ENCODE results near the gene TMEM164. TPM values are rescaled to one million over a fixed set of nuclear protein-coding genes. Genes with fewer than 3 reads are reported as not detected.

TMEM164 gene
- total and polyA plus RNA-seq, 4 experiments from 2014 or later, result 0.52 to 17.2 (median 9.9) TPM

DNA sequence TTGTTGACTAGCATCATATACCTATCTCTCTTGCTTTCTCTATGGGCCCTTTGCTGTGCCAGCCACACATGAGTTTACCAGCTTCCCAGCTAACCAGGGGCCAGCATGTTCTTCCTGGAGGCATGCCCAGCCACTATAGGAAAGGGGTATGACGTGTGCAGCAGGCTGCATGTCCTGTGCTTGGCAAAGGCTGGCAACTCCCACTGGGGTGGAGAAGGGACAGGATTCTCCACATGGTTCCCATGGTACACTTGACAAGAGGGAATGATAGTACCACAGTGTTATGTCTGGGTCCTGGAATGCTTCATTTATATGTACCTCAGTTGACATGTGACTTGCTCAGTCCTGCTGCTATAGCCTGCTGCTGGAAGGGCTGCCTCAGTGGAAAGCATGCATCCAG, 78.8 kb downstream of the TMEM164 start:
- Mint-ChIP-seq H3K36me3 (peaks cover 3 to 9% of the 10 kb centered on the region in 2 donors), H3K27ac (no peak overlapping the region), H3K4me1 (peaks cover 9 to 14% (median 9%) of the 10 kb centered on the region in 4 donors), H3K27me3 (no peaks in the 10 kb centered on the region), H3K9me3 (no peaks in the 10 kb centered on the region), H3K4me3 (no peak overlapping the region)
- DNase-seq, result no peak
- Histone ChIP-seq H3K4me1 (ENCODE audit: insufficient read depth, low read length) (no peaks in the 10 kb centered on the region), H3K4me3 (ENCODE audit: low read length in 2 of 2) (no peak overlapping the region), H3K9me3 (ENCODE audit: control insufficient read depth in 1 of 2, low read length in 2 of 2) (no peaks in the 10 kb centered on the region), H3K27ac (ENCODE audit: low read depth, low read length) (no peak overlapping the region), H3K27me3 (ENCODE audit: insufficient read depth, low read length) (no peaks in the 10 kb centered on the region), H3K36me3 (ENCODE audit: insufficient read depth, low read length) (no peaks in the 10 kb centered on the region)
- POLR2A ChIA-PET (ENCODE audit: partially characterized antibody), result no interaction called here
- intact Hi-C loops (cut with micrococcal nuclease), result no loop called here
- CTCF ChIA-PET (ENCODE audit: partially characterized antibody), result no interaction called here

DNA sequence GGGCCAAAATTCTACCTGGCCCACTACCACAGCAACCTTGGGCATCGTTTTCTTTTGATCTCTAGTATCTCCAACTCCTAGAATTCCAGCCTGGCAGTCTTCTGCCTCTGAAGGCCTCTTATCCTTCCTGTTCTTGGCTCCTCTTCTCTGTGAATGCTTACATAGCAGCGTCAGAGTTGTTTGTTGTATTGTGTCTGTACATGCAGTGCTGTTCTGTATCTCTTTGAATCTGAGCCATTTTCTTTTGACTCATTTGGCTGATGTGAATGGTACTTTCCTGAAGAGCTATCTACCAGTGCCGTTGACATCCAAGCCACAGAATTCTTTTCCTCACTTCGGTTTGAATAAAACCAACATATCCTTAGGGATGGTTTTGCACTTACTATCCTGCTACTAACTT, 79.2 kb downstream of the TMEM164 start:
- no peak overlapping the region for H3K4me3 Mint-ChIP-seq
- Histone ChIP-seq H3K36me3 (ENCODE audit: insufficient read depth, low read length) (no peaks in the 10 kb centered on the region), H3K9me3 (ENCODE audit: control insufficient read depth in 1 of 2, low read length in 2 of 2) (no peaks in the 10 kb centered on the region), H3K4me1 (ENCODE audit: insufficient read depth, low read length) (no peaks in the 10 kb centered on the region), H3K27me3 (ENCODE audit: insufficient read depth, low read length) (no peaks in the 10 kb centered on the region), H3K4me3 (ENCODE audit: low read length in 2 of 2) (no peak overlapping the region), H3K27ac (ENCODE audit: low read depth, low read length) (no peak overlapping the region)
- ChIA-PET CTCF (ENCODE audit: partially characterized antibody) (no interaction called here), POLR2A (ENCODE audit: partially characterized antibody) (no interaction called here)
- no peaks in the 10 kb centered on the region for H3K27me3 Mint-ChIP-seq
- intact Hi-C loops (cut with micrococcal nuclease), result no loop called here
- peaks cover 3 to 9% of the 10 kb centered on the region in 2 donors for H3K36me3 Mint-ChIP-seq
- no peak for DNase-seq
- H3K4me1 Mint-ChIP-seq, result peaks cover 9 to 19% (median 9%) of the 10 kb centered on the region in 4 donors
- no peak overlapping the region for H3K27ac Mint-ChIP-seq
- no peaks in the 10 kb centered on the region for H3K9me3 Mint-ChIP-seq

DNA sequence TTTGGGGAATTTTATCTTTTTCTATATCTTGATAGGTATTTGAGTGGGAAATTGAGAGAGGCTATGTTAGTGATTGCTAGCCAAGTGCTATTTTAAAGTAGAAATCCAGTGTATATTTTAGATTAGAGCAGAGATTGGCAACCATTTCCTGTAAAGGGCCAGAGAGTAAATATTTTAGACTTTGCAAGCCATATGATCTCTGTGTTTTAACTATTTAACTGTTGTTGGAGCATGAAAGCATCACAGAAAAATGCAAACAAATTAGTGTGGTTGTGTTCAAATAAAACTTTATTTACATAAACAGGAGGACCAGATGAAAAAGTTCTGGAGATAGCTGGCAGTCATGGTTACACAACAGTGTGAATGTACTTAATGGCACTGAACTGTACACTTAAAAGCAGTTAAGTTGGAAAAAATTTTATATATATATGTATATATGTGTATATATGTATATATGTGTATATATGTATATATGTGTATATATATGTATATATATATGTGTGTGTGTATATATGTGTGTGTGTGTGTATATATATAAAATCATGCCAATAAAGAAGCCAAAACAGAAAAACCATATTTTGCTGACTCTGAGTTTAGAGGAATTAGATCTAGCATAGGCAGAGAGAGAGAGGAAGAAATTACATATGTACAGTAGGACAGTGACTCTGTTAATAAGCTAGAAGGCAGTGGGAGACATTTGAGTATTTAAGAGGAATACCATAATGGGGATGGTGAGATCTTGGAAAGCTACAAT, 83.4 kb downstream of the TMEM164 start:
- POLR2A ChIA-PET (ENCODE audit: partially characterized antibody), result no interaction called here
- CTCF ChIA-PET (ENCODE audit: partially characterized antibody), result no interaction called here
- peaks cover 14 to 30% (median 20%) of the 10 kb centered on the region in 4 donors for H3K4me1 Mint-ChIP-seq

DNA sequence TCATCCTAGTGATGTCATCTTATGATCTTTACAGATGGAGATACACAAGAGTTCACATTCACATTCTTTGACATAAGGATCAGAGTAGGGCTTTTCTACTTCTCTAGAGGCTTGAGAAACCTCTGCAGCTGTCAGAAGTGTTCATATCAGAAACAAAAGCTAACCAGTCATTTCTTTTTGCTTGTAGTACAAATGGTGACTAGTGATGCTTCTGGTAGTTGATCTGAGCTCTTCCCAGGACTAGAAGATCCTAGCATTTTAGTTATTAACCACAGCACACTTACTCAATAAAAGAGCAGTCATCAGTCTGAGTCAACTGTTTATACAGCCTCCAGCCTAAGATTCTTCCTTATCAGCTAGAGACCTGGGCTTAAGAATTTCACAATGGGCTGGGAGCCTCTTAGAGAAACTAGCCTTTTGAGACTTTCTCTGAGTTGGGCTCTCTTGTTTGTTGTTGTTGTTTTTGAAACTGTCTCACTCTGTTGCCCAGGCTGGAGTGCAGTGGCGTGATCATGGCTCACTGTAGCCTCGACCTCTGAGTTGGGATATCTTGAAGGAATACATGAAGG, 84.1 kb downstream of the TMEM164 start:
- Mint-ChIP-seq H3K27ac (peak overlapping the region in 1 of 7 donors; percentile 34), H3K4me3 (no peak overlapping the region), H3K4me1 (peaks cover 14 to 30% (median 20%) of the 10 kb centered on the region in 4 donors), H3K9me3 (no peaks in the 10 kb centered on the region), H3K36me3 (peaks cover 0 to 2% of the 10 kb centered on the region in 2 donors), H3K27me3 (no peaks in the 10 kb centered on the region)
- ChIA-PET POLR2A (ENCODE audit: partially characterized antibody) (no interaction called here), CTCF (ENCODE audit: partially characterized antibody) (no interaction called here)
- Histone ChIP-seq H3K27ac (ENCODE audit: low read depth, low read length) (no peak overlapping the region), H3K4me3 (ENCODE audit: low read length in 2 of 2) (no peak overlapping the region), H3K4me1 (ENCODE audit: insufficient read depth, low read length) (no peaks in the 10 kb centered on the region), H3K36me3 (ENCODE audit: insufficient read depth, low read length) (no peaks in the 10 kb centered on the region), H3K27me3 (ENCODE audit: insufficient read depth, low read length) (no peaks in the 10 kb centered on the region), H3K9me3 (ENCODE audit: control insufficient read depth in 1 of 2, low read length in 2 of 2) (no peaks in the 10 kb centered on the region)
- DNase-seq, result no peak
- intact Hi-C loops (cut with micrococcal nuclease), result no loop called here

More for the DNA sequence above, 83.4 kb downstream of the TMEM164 start:
- H3K4me3 Mint-ChIP-seq, result no peak overlapping the region
- Histone ChIP-seq H3K27ac (ENCODE audit: low read depth, low read length) (no peak overlapping the region), H3K36me3 (ENCODE audit: insufficient read depth, low read length) (no peaks in the 10 kb centered on the region), H3K9me3 (ENCODE audit: control insufficient read depth in 1 of 2, low read length in 2 of 2) (no peaks in the 10 kb centered on the region), H3K4me3 (ENCODE audit: low read length in 2 of 2) (no peak overlapping the region), H3K27me3 (ENCODE audit: insufficient read depth, low read length) (no peaks in the 10 kb centered on the region), H3K4me1 (ENCODE audit: insufficient read depth, low read length) (no peaks in the 10 kb centered on the region)
- intact Hi-C loops (cut with micrococcal nuclease), result no loop called here
- H3K27ac Mint-ChIP-seq, result peak overlapping the region in 1 of 7 donors; percentile 47
- no peaks in the 10 kb centered on the region for H3K27me3 Mint-ChIP-seq
- peaks cover 0 to 4% of the 10 kb centered on the region in 2 donors for H3K36me3 Mint-ChIP-seq
- no peak for DNase-seq
- H3K9me3 Mint-ChIP-seq, result no peaks in the 10 kb centered on the region

DNA sequence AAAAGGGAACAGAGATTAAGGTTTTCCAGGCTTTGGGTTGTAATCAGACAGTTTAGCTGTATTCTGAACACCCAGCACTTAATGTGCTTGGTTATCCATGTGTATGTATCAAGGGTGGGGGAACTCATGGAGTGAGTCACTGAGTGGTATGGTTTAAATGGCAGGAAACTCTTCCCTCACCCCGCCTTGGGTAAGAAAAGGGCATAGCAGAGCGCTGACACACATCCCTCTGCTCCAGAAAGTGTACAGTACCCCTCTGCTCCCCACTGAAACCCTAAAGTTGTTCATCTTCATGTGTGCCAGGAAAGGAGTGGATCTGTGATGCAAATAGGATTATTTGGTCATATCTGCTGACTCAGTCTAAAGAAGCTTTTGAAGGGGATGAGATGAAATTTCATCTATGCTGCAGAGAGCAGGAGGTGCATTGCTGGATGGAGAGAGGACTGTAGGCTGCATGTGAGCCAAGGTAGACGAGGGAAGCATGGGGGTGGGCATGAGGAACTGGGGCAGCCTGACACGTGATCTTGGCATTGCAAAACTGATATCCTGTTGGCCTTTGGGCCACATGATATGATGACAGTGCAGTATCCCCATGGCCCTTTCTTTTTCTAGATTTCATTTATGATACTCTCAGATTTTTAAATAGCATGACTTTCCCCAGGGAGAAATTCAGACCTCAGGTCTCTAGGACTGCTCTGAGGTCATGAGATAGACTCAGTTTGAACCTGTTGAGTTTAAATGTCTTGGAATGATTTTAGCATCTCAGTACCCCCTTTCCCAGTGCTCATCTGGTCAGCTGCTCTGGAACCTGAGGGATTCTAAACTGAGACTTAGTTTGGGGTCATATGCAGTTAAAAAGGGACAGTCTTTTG, 84.8 kb downstream of the TMEM164 start:
- peak overlapping the region in 1 of 7 donors; percentile 34 for H3K27ac Mint-ChIP-seq
- DNase-seq, result no peak
- H3K4me3 ChIP-seq (ENCODE audit: low read length in 2 of 2), result no peak overlapping the region
- ChIA-PET POLR2A (ENCODE audit: partially characterized antibody) (no interaction called here), CTCF (ENCODE audit: partially characterized antibody) (no interaction called here)
- no peaks in the 10 kb centered on the region for H3K36me3 ChIP-seq (ENCODE audit: insufficient read depth, low read length)
- intact Hi-C loops (cut with micrococcal nuclease), result no loop called here
- no peaks in the 10 kb centered on the region for H3K4me1 ChIP-seq (ENCODE audit: insufficient read depth, low read length)
- H3K4me3 Mint-ChIP-seq, result no peak overlapping the region
- H3K4me1 Mint-ChIP-seq, result peaks cover 14 to 30% (median 21%) of the 10 kb centered on the region in 4 donors
- no peaks in the 10 kb centered on the region for H3K27me3 ChIP-seq (ENCODE audit: insufficient read depth, low read length)
- H3K9me3 ChIP-seq (ENCODE audit: control insufficient read depth in 1 of 2, low read length in 2 of 2), result no peaks in the 10 kb centered on the region
- no peak overlapping the region for H3K27ac ChIP-seq (ENCODE audit: low read depth, low read length)
- peaks cover 0 to 3% (median 0%) of the 10 kb centered on the region in 8 donors for H3K9me3 Mint-ChIP-seq
- no peaks in the 10 kb centered on the region for H3K27me3 Mint-ChIP-seq
- peaks cover 0 to 5% of the 10 kb centered on the region in 2 donors for H3K36me3 Mint-ChIP-seq

DNA sequence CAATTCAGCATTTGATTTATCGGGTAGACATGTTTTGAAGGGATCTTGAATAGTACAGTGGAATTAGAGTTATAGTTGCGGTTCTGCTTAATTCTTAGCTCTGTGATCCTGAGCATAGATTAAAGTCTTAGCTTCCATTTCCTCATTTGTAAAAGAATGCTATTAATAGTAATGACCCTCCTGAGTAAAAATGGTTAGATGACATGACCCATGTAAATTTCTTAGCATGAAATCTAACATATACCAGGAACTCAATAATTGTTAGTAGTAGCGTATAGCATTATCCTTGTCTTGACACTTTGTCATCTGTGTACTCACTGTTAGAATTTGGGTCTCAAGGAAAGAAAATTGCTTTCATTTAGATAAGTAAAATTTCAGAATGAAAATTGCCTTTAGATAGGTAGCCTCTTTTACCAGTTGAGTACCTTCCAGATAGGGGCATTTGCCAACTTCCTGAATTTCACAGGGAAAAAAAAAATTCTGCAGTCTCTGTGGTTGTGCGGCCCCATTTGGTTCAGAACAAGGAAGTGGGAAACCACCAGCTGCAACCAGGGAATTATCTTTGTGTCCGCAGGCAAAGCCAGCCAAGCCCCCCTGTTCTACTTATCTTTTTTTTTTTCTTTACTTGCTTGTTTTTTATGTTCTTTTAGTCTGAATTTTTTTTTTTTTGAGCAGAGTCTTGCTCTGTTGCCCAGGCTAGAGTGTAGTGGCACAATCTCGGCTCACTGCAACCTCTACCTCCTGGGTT, 86.9 kb downstream of the TMEM164 start:
- intact Hi-C loops (cut with micrococcal nuclease), result no loop called here
- Histone ChIP-seq H3K27me3 (ENCODE audit: insufficient read depth, low read length) (no peaks in the 10 kb centered on the region), H3K36me3 (ENCODE audit: insufficient read depth, low read length) (no peaks in the 10 kb centered on the region), H3K4me3 (ENCODE audit: low read length in 2 of 2) (no peak overlapping the region), H3K4me1 (ENCODE audit: insufficient read depth, low read length) (no peaks in the 10 kb centered on the region), H3K9me3 (ENCODE audit: control insufficient read depth in 1 of 2, low read length in 2 of 2) (no peaks in the 10 kb centered on the region), H3K27ac (ENCODE audit: low read depth, low read length) (no peak overlapping the region)
- ChIA-PET POLR2A (ENCODE audit: partially characterized antibody) (no interaction called here), CTCF (ENCODE audit: partially characterized antibody) (no interaction called here)
- Mint-ChIP-seq H3K9me3 (peaks cover 0 to 5% (median 0%) of the 10 kb centered on the region in 8 donors), H3K4me1 (peaks cover 14 to 30% (median 21%) of the 10 kb centered on the region in 4 donors), H3K36me3 (peaks cover 6 to 12% of the 10 kb centered on the region in 2 donors), H3K4me3 (no peak overlapping the region), H3K27me3 (no peaks in the 10 kb centered on the region), H3K27ac (no peak overlapping the region)
- DNase-seq, result peak in 1 of 5 donors; percentile 2

Measured in CD4-positive, alpha-beta memory T cell (primary cell).